HEK293T (cell line): Measurements from ENCODE around the gene SERPINB13.

ENCODE experiments used
- CTCF ChIA-PET: fragments of 350-600 bp; formaldehyde crosslinking; extraction: SDS; loops from one replicate; lab custom pipeline; 2021; ENCODE audit warnings: antibody characterized with exemption, inconsistent platforms; lab: Yijun Ruan, JAX
- POLR2A ChIA-PET: fragments of 350-600 bp; formaldehyde crosslinking; extraction: SDS; loops from one replicate; lab custom pipeline; 2020; ENCODE audit warnings: antibody characterized with exemption, inconsistent platforms; lab: Yijun Ruan, JAX
- DNase-seq: peaks from one replicate; pipeline ENCODE4 v3.0.0; 2012; ENCODE audit warnings: mixed read lengths; ENCODE audit errors: extremely low spot score
- ARNT ChIP-seq: fragments of 450-650 bp; IDR thresholded peaks from 2 replicates; pipeline ENCODE4 v1.6.1; 2017; ENCODE audit warnings: mild to moderate bottlenecking
- BHLHE40 ChIP-seq: fragments of 450-650 bp; IDR thresholded peaks from 2 replicates; pipeline ENCODE4 v1.6.1; 2016; ENCODE audit warnings: mild to moderate bottlenecking, moderate library complexity, borderline replicate concordance
- CTBP1 ChIP-seq: fragments of 450-650 bp; IDR thresholded peaks from 2 replicates; pipeline ENCODE4 v1.6.1; 2016; ENCODE audit warnings: borderline replicate concordance
- ELF4 ChIP-seq: fragments of 450-650 bp; IDR thresholded peaks from 2 replicates; pipeline ENCODE4 v1.6.1; 2017; ENCODE audit warnings: antibody characterized with exemption
- FOXA1 ChIP-seq: fragments of 450-650 bp; IDR thresholded peaks from 2 replicates; pipeline ENCODE4 v1.6.1; 2016; ENCODE audit warnings: mild to moderate bottlenecking
- FOXK2 ChIP-seq: fragments of 450-650 bp; IDR thresholded peaks from 2 replicates; pipeline ENCODE4 v1.6.1; 2016; ENCODE audit warnings: mild to moderate bottlenecking
- FOXM1 ChIP-seq: fragments of 450-650 bp; IDR thresholded peaks from 2 replicates; pipeline ENCODE4 v1.6.1; 2017; ENCODE audit warnings: mild to moderate bottlenecking, borderline replicate concordance
- HDGF ChIP-seq: fragments of 450-650 bp; IDR thresholded peaks from 2 replicates; pipeline ENCODE4 v1.6.1; 2017; ENCODE audit warnings: antibody characterized with exemption, borderline replicate concordance
- L3MBTL2 ChIP-seq: fragments of 450-650 bp; conservative IDR thresholded peaks from 2 replicates; pipeline ENCODE4 v1.6.1; 2016; ENCODE audit warnings: mild to moderate bottlenecking
- LEF1 ChIP-seq: fragments of 450-650 bp; IDR thresholded peaks from 2 replicates; pipeline ENCODE4 v1.6.1; 2017; ENCODE audit warnings: mild to moderate bottlenecking, borderline replicate concordance
- NFRKB ChIP-seq: fragments of 450-650 bp; IDR thresholded peaks from 2 replicates; pipeline ENCODE4 v1.6.1; 2016; ENCODE audit warnings: mild to moderate bottlenecking, moderate library complexity
- PKNOX1 ChIP-seq: fragments of 450-650 bp; IDR thresholded peaks from 2 replicates; pipeline ENCODE4 v1.6.1; 2016
- SP1 ChIP-seq: fragments of 450-650 bp; IDR thresholded peaks from 2 replicates; pipeline ENCODE4 v1.6.1; 2017
- SUZ12 ChIP-seq: fragments of 450-650 bp; IDR thresholded peaks from 2 replicates; pipeline ENCODE4 v1.6.1; 2016; ENCODE audit warnings: mild to moderate bottlenecking
- TARDBP ChIP-seq: fragments of 450-650 bp; IDR thresholded peaks from 2 replicates; pipeline ENCODE4 v1.6.1; 2016
- ZNF384 ChIP-seq: fragments of 450-650 bp; IDR thresholded peaks from 2 replicates; pipeline ENCODE4 v1.6.1; 2016

The SERPINB13 gene

GRCh38 chr18:63578357-63578958, 8.7 kb upstream of the SERPINB13 start:
- peak; percentile 18 for DNase-seq
- POLR2A ChIA-PET: no interaction called here
- CTCF ChIA-PET: interaction anchor here (0.5 to 8.1 kb wide), 10 partner anchors 12 to 562 kb away, joined by 3 to 82 read pairs (median 3); partner anchors contain the start of gene SERPINB12
- no peak for TF ChIP-seq ZNF384

- POLR2A ChIA-PET: no interaction called here
- CTCF ChIA-PET: interaction anchor here (0.7 to 8.1 kb wide), 2 partner anchors 63 to 118 kb away, joined by 3 to 82 read pairs; no protein-coding TSS in a partner anchor
- DNase-seq: no peak
- TF ChIP-seq CTBP1 (no peak), TARDBP (no peak), PKNOX1 (no peak), BHLHE40 (no peak), FOXM1 (no peak), FOXK2 (no peak), L3MBTL2 (no peak), LEF1 (no peak), SP1 (no peak), ELF4 (no peak), ARNT (no peak), SUZ12 (no peak)
These were observed 7.5 kb upstream of the SERPINB13 start for GRCh38 chr18:63579616-63580015.

GRCh38 chr18:63585988-63586387, 1.2 kb upstream of the SERPINB13 start:
- TF ChIP-seq ARNT: no peak
- TF ChIP-seq ZNF384: no peak
- TF ChIP-seq L3MBTL2: no peak
- TF ChIP-seq FOXA1: no peak
- no peak for TF ChIP-seq LEF1
- TF ChIP-seq TARDBP: no peak
- no peak for TF ChIP-seq SP1
- TF ChIP-seq PKNOX1: no peak
- no peak for TF ChIP-seq SUZ12
- TF ChIP-seq HDGF: no peak
- TF ChIP-seq CTBP1: no peak
- no peak for TF ChIP-seq FOXM1
- TF ChIP-seq BHLHE40: no peak
- TF ChIP-seq FOXK2: no peak
- no peak for DNase-seq
- ChIA-PET POLR2A (no interaction called here), CTCF (no interaction called here)

GRCh38 chr18:63586431-63586830, 712 bp upstream of the SERPINB13 start:
- POLR2A ChIA-PET: no interaction called here
- no peak for DNase-seq
- CTCF ChIA-PET: no interaction called here
- TF ChIP-seq FOXM1 (no peak), ZNF384 (no peak), PKNOX1 (no peak), CTBP1 (no peak), SP1 (no peak), ARNT (no peak), BHLHE40 (no peak), TARDBP (no peak), SUZ12 (no peak), LEF1 (no peak), FOXA1 (no peak)

GRCh38 chr18:63588909-63589308, 1.8 kb downstream of the SERPINB13 start:
- CTCF ChIA-PET: no interaction called here
- POLR2A ChIA-PET: no interaction called here
- TF ChIP-seq FOXK2 (no peak), BHLHE40 (no peak), ELF4 (no peak), HDGF (no peak), LEF1 (no peak), ARNT (no peak), SUZ12 (no peak), L3MBTL2 (no peak), ZNF384 (no peak), TARDBP (no peak), NFRKB (no peak), FOXM1 (no peak), PKNOX1 (no peak), SP1 (no peak), CTBP1 (no peak), FOXA1 (no peak)
- DNase-seq: no peak

GRCh38 chr18:63590373-63590772, 3.2 kb downstream of the SERPINB13 start:
- CTCF ChIA-PET: no interaction called here
- POLR2A ChIA-PET: no interaction called here
- no peak for DNase-seq
- TF ChIP-seq HDGF (no peak), ARNT (no peak), TARDBP (no peak), FOXK2 (no peak), CTBP1 (no peak), FOXA1 (no peak), SUZ12 (no peak)
